H9 (cell line): ENCODE results near the gene TSPO. TPM values are rescaled to one million over a fixed set of nuclear protein-coding genes. Genes with fewer than 3 reads are reported as not detected.

Experiments
- DNase-seq: peaks from one replicate; pipeline ENCODE4 v3.0.0-alpha.2; 2017
- H2AFZ ChIP-seq: one replicate; pipeline ENCODE4 v1.6.1; 2013; ENCODE audit warnings: mild to moderate bottlenecking, low read length, control low read depth, moderate library complexity
- H2AK5ac ChIP-seq: 2 replicates; pipeline ENCODE4 v1.6.1; 2013; ENCODE audit warnings: low read length, control low read depth, mixed read lengths; ENCODE audit not compliant: insufficient read length
- H2BK120ac ChIP-seq: one replicate; pipeline ENCODE4 v1.6.1; 2013; ENCODE audit warnings: low read depth, mild to moderate bottlenecking, low read length, control low read depth, inconsistent platforms; ENCODE audit not compliant: poor library complexity, severe bottlenecking
- H2BK12ac ChIP-seq: 2 replicates; pipeline ENCODE4 v1.6.1; 2013; ENCODE audit warnings: low read length, control low read depth, mixed read lengths, low read depth; ENCODE audit not compliant: insufficient read length
- H2BK15ac ChIP-seq: 2 replicates; pipeline ENCODE4 v1.6.1; 2013; ENCODE audit warnings: low read depth, low read length, control low read depth
- H2BK20ac ChIP-seq: one replicate; pipeline ENCODE4 v1.6.1; 2013; ENCODE audit warnings: low read depth, mild to moderate bottlenecking, low read length, control low read depth, inconsistent platforms; ENCODE audit not compliant: poor library complexity, severe bottlenecking
- H2BK5ac ChIP-seq: 2 replicates; pipeline ENCODE4 v1.6.1; 2013; ENCODE audit warnings: low read length, control low read depth, mixed read lengths; ENCODE audit not compliant: insufficient read length
- H3K14ac ChIP-seq: 2 replicates; pipeline ENCODE4 v1.6.1; 2013; ENCODE audit warnings: low read length, control low read depth; ENCODE audit not compliant: insufficient read depth
- H3K18ac ChIP-seq: 2 replicates; pipeline ENCODE4 v1.6.1; 2013; ENCODE audit warnings: low read depth, mild to moderate bottlenecking, mixed read lengths, low read length, control low read depth; ENCODE audit not compliant: insufficient read length
- H3K23ac ChIP-seq: 2 replicates; pipeline ENCODE4 v1.6.1; 2013; ENCODE audit warnings: low read length, control low read depth, mixed read lengths, low read depth; ENCODE audit not compliant: insufficient read length
- H3K23me2 ChIP-seq: 2 replicates; pipeline ENCODE4 v1.6.1; 2013; ENCODE audit warnings: low read depth, mild to moderate bottlenecking, mixed read lengths, low read length, control low read depth; ENCODE audit not compliant: insufficient read length, poor library complexity, severe bottlenecking
- H3K27ac ChIP-seq: 2 replicates; pipeline ENCODE4 v1.5.1; 2013; ENCODE audit warnings: low read length, control low read depth, mixed read lengths, low read depth; ENCODE audit not compliant: insufficient read length
- H3K27me3 ChIP-seq: 2 replicates; pipeline ENCODE4 v1.6.1; 2013; ENCODE audit warnings: low read length, control low read depth, inconsistent platforms; ENCODE audit not compliant: insufficient read depth
- H3K4ac ChIP-seq: 2 replicates; pipeline ENCODE4 v1.6.1; 2013; ENCODE audit warnings: low read depth, mild to moderate bottlenecking, control low read depth, inconsistent platforms, low read length, moderate library complexity
- H3K4me1 ChIP-seq: 2 replicates; pipeline ENCODE4 v1.6.1; 2013; ENCODE audit warnings: low read length, control low read depth, inconsistent platforms; ENCODE audit not compliant: insufficient read depth
- H3K4me2 ChIP-seq: 2 replicates; pipeline ENCODE4 v1.6.1; 2013; ENCODE audit warnings: low read length, control low read depth, mixed read lengths; ENCODE audit not compliant: insufficient read length, insufficient read depth
- H3K56ac ChIP-seq: 2 replicates; pipeline ENCODE4 v1.6.1; 2013; ENCODE audit warnings: low read depth, mild to moderate bottlenecking, mixed read lengths, low read length, control low read depth; ENCODE audit not compliant: insufficient read length
- H3K79me1 ChIP-seq: 2 replicates; pipeline ENCODE4 v1.6.1; 2013; ENCODE audit warnings: low read depth, mild to moderate bottlenecking, moderate library complexity, low read length, control low read depth, inconsistent platforms; ENCODE audit not compliant: insufficient read depth, poor library complexity, severe bottlenecking
- H3K79me2 ChIP-seq: 2 replicates; pipeline ENCODE4 v1.6.1; 2013; ENCODE audit warnings: low read length, control low read depth, inconsistent platforms; ENCODE audit not compliant: insufficient read depth
- H3K9ac ChIP-seq: 2 replicates; pipeline ENCODE4 v1.6.1; 2013; ENCODE audit warnings: low read length, control low read depth, mixed read lengths; ENCODE audit not compliant: insufficient read length; ENCODE audit errors: extremely low read depth
- H3K9me3 ChIP-seq: one replicate; pipeline ENCODE4 v1.6.1; 2013; ENCODE audit warnings: low read depth, low read length, inconsistent platforms; ENCODE audit not compliant: control insufficient read depth
- H3T11ph ChIP-seq: one replicate; pipeline ENCODE4 v1.6.1; 2013; ENCODE audit warnings: mild to moderate bottlenecking, low read length, control low read depth, inconsistent platforms
- H4K20me1 ChIP-seq: one replicate; pipeline ENCODE4 v1.6.1; 2013; ENCODE audit not compliant: control insufficient read depth, insufficient read length, insufficient read depth
- H4K5ac ChIP-seq: 2 replicates; pipeline ENCODE4 v1.6.1; 2013; ENCODE audit warnings: low read depth, mild to moderate bottlenecking, mixed read lengths, low read length, control low read depth; ENCODE audit not compliant: insufficient read length
- H4K8ac ChIP-seq: replicated peaks from 2 replicates; pipeline ENCODE4 v1.6.1; 2013; ENCODE audit warnings: low read length, control low read depth, mixed read lengths, low read depth; ENCODE audit not compliant: insufficient read length
- H4K91ac ChIP-seq: 2 replicates; pipeline ENCODE4 v1.6.1; 2013; ENCODE audit warnings: low read depth, mild to moderate bottlenecking, moderate library complexity, mixed read lengths, low read length, control low read depth; ENCODE audit not compliant: insufficient read length
- H3K27ac Mint-ChIP-seq, 3 experiments: 2 replicates in 2 of 3; 3 replicates in 1 of 3; pipeline ENCODE4 v1.8.0; 2020 to 2021; ENCODE audit warnings: mixed read lengths in 3 of 3, mild to moderate bottlenecking in 1 of 3, moderate library complexity in 1 of 3
- H3K27me3 Mint-ChIP-seq: 2 replicates; pipeline ENCODE4 v1.8.0; 2021; ENCODE audit warnings: low read depth, mild to moderate bottlenecking, moderate library complexity, mixed read lengths
- H3K36me3 Mint-ChIP-seq, 3 experiments: 2 replicates in 2 of 3; 3 replicates in 1 of 3; pipeline ENCODE4 v1.8.0; 2020 to 2021; ENCODE audit warnings: low read depth in 3 of 3, mixed read lengths in 3 of 3; ENCODE audit not compliant: insufficient read depth in 1 of 3
- H3K4me1 Mint-ChIP-seq, 2 experiments: 2 replicates each; pipeline ENCODE4 v1.8.0; 2020; ENCODE audit warnings: mixed read lengths in 2 of 2
- H3K4me3 Mint-ChIP-seq, 2 experiments: 2 replicates in 1 of 2; 3 replicates in 1 of 2; pipeline ENCODE4 v1.8.0; 2020 to 2021; ENCODE audit warnings: mild to moderate bottlenecking in 2 of 2, mixed read lengths in 2 of 2, moderate library complexity in 1 of 2
- H3K9me3 Mint-ChIP-seq, 2 experiments: 2 replicates in 1 of 2; 3 replicates in 1 of 2; pipeline ENCODE4 v1.8.0; 2020; ENCODE audit warnings: mild to moderate bottlenecking in 2 of 2, mixed read lengths in 2 of 2, moderate library complexity in 1 of 2
- CTCF ChIP-seq: fragments of 200-600 bp; sonication (generic); conservative IDR thresholded peaks from 3 replicates; pipeline ENCODE4 v1.8.0; 2021; ENCODE audit warnings: antibody characterized with exemption, mild to moderate bottlenecking
- WGBS: extraction: QIAGEN DNeasy Blood & Tissue Kit; methylation state at CpG from one replicate; pipeline ENCODE4 v1.1.7; 2013; ENCODE audit warnings: missing lambda C conversion rate, low lambda C conversion rate, mixed read lengths; ENCODE audit not compliant: insufficient read length; ENCODE audit errors: extremely low coverage; 5-methylcytosine and 5-hydroxymethylcytosine counted together
- total RNA-seq: library from RNA; stranded (reverse); gene quantifications from 2 replicates; pipeline ENCODE4 v1.2.1, GENCODE V29; 2021

Gene TSPO
- total RNA-seq, 1 experiment from 2014 or later: 14.8 TPM

- no peak for DNase-seq
- H3K14ac ChIP-seq: no peak overlapping the region
- peaks cover 7 to 30% (median 28%) of the 10 kb centered on the region in 3 experiments; a peak in 6 of 7 replicates for H3K36me3 Mint-ChIP-seq
- H2BK20ac ChIP-seq: no peak overlapping the region
- no peaks in the 10 kb centered on the region for H3K79me2 ChIP-seq
- H3K9ac ChIP-seq: no peak overlapping the region
- H3K27me3 ChIP-seq: no peaks in the 10 kb centered on the region
- no peak overlapping the region for H2BK12ac ChIP-seq
- H3K79me1 ChIP-seq: no peaks in the 10 kb centered on the region
- H2BK120ac ChIP-seq: no peak overlapping the region
- H3K27ac ChIP-seq: no peak overlapping the region
- H3K56ac ChIP-seq: no peak overlapping the region
- no peak overlapping the region for H2BK15ac ChIP-seq
- no peak for TF ChIP-seq CTCF
- no peak overlapping the region for H4K91ac ChIP-seq
- H3K27me3 Mint-ChIP-seq: no peaks in the 10 kb centered on the region; the same call in 1 of the 2 replicates
- H3T11ph ChIP-seq: no peak overlapping the region
- H2AK5ac ChIP-seq: no peak overlapping the region
- H3K4me3 Mint-ChIP-seq: no peak overlapping the region
- peaks cover 9 to 22% of the 10 kb centered on the region in 2 experiments for H3K4me1 Mint-ChIP-seq
- H3K27ac Mint-ChIP-seq: peak overlapping the region in 1 of 3 experiments; percentile 86; a peak in 1 of 7 replicates
- no peaks in the 10 kb centered on the region for H3K9me3 Mint-ChIP-seq
- H4K5ac ChIP-seq: no peak overlapping the region
- no peak overlapping the region for H3K4ac ChIP-seq
- no peak overlapping the region for H3K4me2 ChIP-seq
- H3K9me3 ChIP-seq: no peaks in the 10 kb centered on the region
- H3K4me1 ChIP-seq: no peaks in the 10 kb centered on the region
- no peak overlapping the region for H4K8ac ChIP-seq
- H2BK5ac ChIP-seq: no peak overlapping the region
- no peak overlapping the region for H3K18ac ChIP-seq
- no peaks in the 10 kb centered on the region for H3K23me2 ChIP-seq
- H3K23ac ChIP-seq: no peak overlapping the region
- no peaks in the 10 kb centered on the region for H4K20me1 ChIP-seq
- no peak overlapping the region for H2AFZ ChIP-seq
- no CpG with 5 or more reads among the region's 16 CpGs for WGBS
These were observed 21.6 kb upstream of the TSPO start for GRCh38 chr22:43129426-43130425.
